Measurements from ENCODE around the gene CENPS.

DNA sequence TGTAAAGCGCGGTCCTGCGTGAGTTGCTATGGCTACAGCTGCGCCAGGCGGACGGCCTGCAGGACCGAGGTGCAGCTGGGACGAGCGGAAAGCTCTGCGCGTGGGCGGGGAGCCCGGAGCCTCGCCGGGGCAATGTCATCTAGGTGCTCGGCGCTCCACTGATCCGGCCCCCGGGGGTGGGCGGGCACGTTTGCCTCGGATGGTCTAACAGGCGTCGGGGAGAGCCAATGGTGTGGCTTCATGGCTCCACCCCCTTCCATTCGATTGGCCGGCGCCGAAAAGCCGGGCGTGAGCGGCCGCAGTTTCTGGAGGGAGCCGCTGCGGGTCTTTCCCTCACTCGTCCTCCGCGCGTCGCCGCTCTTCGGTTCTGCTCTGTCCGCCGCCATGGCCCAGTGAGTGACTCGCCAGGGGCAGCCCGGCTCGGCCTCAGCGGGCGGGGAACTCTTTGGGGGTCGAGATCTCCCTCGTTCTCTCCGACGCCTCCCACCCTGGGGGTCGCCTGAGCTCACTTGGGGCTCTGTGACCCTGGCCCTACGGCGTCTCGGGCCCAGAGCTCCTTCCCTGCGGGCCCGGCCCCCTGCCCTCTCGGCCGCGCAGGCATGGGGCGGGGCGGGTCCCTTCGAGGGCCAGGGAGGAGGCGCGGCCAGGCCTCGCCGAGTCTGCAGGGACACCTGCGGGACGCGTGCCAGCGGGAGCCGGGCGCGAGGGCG lies 31.3 kb upstream of the CENPS start, which contains the start of gene PGD:
- TF ChIP-seq EZH2 (IDR thresholded peaks at IDR 0.05; ENCODE audit: borderline replicate concordance, low read length): no peak
- TF ChIP-seq, protein P1, sequence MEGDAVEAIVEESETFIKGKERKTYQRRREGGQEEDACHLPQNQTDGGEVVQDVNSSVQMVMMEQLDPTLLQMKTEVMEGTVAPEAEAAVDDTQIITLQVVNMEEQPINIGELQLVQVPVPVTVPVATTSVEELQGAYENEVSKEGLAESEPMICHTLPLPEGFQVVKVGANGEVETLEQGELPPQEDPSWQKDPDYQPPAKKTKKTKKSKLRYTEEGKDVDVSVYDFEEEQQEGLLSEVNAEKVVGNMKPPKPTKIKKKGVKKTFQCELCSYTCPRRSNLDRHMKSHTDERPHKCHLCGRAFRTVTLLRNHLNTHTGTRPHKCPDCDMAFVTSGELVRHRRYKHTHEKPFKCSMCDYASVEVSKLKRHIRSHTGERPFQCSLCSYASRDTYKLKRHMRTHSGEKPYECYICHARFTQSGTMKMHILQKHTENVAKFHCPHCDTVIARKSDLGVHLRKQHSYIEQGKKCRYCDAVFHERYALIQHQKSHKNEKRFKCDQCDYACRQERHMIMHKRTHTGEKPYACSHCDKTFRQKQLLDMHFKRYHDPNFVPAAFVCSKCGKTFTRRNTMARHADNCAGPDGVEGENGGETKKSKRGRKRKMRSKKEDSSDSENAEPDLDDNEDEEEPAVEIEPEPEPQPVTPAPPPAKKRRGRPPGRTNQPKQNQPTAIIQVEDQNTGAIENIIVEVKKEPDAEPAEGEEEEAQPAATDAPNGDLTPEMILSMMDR (conservative IDR thresholded peaks at IDR 0.05 in 1 of 2, IDR thresholded peaks at IDR 0.05 in 1 of 2; ENCODE audit: extremely low read depth in 1 of 2, insufficient read depth in 1 of 2, low read depth in 1 of 2, low read length in 2 of 2): no peak

Measured in mammary epithelial cell (primary cell).